Cerebellar cortex (tissue), 1 donor: Measurements from ENCODE around the gene ARAF.
"Not testable (repeated sequence)": the region's sequence is repeated elsewhere in the genome, so short reads cannot be mapped to it uniquely, and the experiment has no call there.

Experiments
- DNase-seq: peaks from one replicate; pipeline ENCODE4 v3.0.0-alpha.2; 2015; ENCODE audit warnings: low spot score

Gene ARAF

DNA sequence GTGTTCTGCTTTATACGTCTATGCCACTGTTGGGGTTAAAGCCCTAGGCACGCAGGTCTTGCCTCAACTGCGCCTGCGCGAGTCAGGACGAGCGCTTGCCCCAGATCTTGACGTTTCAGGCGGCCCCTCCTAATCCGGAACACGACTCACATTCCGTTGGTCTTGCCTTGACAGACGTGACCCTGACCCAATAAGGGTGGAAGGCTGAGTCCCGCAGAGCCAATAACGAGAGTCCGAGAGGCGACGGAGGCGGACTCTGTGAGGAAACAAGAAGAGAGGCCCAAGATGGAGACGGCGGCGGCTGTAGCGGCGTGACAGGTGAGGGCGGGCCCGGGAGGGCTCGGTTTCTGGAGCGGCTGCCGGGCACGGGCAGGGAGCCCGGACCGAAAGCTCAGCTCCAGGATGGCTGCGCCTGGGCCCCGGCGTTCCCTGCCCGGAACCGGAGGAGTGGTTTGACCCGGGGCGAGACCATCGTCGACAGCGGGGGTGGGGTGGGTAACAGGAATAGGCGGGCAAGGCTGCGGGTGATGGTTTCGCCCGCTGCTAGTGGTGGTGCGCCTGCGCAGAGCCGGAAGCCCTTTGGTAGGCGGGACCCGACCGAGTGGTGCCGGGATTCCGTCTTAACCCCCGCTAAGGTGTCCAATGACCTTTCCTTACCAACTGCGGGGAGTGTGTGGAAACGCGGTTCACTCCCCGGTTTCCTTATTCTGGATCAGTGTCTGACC, at the start of gene ARAF:
ARAF (plus strand) TSS at position 272 of the 725 bp plus-strand sequence. CDS start 1,763 bp downstream, outside the sequence.
- peak; percentile 99 for DNase-seq

DNA sequence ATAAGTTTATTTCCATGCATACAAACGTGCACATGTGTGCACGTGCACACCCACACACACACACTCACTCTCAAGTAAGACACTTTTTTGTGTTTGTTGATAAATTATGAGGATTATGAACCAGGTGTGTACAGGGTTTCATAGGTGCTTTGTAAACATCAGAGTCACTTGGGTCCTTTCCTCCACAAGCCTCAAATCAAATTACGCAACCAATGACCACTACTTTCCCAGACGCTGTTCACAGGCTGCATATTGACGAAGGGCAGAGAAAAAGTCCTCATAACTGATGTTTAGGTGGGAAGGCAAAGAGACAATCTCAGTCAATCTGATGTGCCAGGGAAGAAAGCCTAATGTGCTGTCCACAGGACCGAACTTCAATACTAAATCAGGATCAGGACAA, 48.6 kb upstream of the ARAF start:
- not testable (repeated sequence) for DNase-seq

DNA sequence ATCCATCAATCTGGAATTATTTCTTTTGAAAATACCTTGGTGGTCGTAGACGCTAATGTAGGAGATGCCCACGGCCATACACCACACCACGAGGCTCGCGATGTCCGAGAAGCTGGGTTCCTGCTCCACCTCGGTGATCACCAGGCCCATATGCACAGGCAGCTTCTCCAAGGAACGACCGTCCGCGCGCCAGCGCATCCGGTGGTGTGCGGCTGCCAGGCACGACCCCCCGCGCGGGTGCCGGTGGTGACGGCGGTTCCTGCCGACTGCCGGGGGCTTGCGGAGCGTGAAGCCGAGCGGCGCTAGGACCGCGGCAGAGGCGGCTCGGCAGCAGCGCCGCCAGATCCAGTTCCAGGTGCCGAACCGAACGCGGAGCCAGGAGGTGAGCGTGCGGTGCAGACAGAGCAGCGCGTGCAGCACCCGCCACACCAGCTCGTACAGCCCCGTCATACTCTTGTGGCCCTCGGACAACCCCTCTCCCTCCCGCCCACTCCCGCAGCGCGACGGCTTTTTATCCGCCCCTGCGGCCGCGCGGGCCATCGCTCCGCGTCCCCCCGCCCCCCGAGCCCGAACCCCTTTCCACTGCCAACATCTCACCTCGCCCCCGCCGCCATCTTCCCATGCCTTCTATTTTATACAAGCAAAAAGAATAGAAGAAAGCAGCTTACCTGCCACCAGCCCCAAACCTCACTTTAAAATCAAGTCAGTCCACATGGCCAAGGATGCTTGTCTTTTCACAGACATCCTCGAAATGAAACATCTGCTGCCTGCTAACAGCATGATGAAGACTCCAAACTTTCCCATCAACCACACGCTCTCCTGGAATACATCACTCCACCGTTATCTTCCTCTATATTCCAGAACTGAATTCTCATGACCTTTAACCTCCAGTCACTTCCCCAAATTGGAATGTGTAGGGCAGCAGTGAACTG, 47.7 kb upstream of the ARAF start:
- DNase-seq, result peak; percentile 22

- DNase-seq, result no peak
Measured at GRCh38 chrX:47514533-47515235, 46.3 kb upstream of the ARAF start.

DNA sequence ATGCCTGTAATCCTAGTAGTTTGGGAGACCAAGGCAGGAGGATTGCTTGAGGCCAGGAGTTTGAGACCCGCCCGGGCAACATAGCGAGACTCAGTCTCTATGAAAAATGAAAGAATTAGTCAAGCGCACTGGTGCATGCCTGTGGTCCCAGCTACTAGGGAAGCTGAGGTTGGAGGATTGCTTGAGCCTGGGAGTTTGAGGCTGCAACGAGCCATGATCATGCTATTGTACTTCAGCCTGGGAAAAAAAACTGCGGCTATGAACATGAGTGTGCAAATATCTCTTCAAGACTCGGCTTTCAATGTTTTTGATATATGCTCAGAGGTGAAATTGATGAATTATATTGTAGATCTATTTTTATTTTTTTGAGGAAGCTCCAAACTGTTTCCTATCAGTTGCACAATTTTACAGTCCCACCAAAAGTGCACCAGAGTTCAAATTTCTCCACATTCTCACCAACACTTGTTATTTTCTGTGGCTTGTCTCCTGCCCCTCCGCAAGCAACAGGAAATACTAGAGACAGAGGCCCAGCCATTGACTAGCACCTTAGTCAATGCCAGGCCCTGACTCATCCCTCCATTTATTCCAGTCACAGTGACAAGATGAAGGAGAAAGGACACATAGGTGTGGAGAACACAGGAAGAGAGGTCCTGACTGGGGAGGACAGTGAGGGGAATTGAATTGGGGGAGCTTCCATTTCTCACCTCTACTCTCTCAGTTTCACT, 44.9 kb upstream of the ARAF start:
- no peak for DNase-seq

DNA sequence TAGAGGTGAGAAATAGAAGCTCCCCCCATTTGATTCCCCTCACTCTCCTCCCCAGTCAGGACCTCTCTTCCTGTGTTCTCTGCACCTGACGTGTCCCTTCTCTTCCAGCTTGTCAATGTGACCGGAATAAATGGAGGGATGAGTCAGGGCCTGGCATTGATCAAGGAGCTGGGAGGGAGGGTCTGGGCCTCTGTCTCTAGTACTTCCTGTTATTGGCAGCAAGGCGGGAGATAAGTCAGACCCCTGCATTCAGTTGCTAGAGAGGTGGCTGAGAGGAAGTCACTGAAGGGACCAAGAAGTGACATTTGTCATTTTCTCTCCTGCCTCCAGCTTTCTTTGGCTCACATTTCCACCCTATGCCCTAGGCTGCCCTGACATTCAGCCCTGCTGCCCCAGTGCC, 42.9 kb upstream of the ARAF start:
- DNase-seq, result no peak

GRCh38 chrX:47523297-47523696, 37.7 kb upstream of the ARAF start:
- peak; percentile 76 for DNase-seq

- DNase-seq, result no peak
Measured at GRCh38 chrX:47523713-47524166, 37.3 kb upstream of the ARAF start.

DNA sequence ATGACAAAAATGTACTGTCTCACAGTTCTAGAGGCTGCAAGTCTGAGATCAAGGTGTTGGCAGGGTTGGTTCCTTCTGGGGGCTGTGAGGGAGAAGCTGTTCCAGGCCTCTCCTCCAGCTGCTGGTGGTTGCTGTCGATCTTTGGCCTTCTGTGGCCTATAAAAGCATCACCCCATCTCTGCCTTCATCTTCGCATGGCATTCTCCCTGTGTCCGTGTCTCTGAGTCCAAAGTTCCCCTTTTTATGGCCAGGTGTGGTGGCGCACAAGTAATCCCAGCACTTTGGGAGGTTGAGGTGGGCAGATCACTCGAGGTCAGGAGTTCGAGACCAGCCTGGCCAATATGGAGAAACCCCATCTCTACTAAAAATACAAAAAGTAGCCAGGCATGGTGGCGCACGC, 31.5 kb upstream of the ARAF start:
- no peak for DNase-seq

GRCh38 chrX:47530049-47530448, 31.0 kb upstream of the ARAF start:
- no peak for DNase-seq

GRCh38 chrX:47539860-47540259, 21.1 kb upstream of the ARAF start:
- peak; percentile 35 for DNase-seq

GRCh38 chrX:47540754-47541538, 20.1 kb upstream of the ARAF start:
- peak; percentile 95 for DNase-seq

DNA sequence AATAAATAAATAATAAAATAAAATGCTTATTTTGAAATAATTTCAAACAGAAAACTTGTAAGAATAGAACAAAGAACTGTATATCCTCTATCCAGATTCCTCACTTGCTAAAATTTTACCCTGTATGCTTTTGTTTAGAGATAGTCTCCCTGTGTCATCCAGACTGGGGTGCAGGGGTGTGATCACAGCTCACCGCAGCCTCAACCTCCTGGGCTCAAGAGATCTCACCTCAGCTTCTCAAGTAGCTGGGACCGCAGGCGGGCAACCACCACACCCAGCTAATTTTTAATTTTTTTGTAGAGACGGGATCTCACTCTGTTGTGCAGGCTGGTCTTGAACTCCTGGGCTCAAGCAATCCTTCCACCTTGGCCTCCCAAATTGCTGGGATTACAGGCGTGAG, 17.5 kb upstream of the ARAF start:
- DNase-seq, result no peak

DNA sequence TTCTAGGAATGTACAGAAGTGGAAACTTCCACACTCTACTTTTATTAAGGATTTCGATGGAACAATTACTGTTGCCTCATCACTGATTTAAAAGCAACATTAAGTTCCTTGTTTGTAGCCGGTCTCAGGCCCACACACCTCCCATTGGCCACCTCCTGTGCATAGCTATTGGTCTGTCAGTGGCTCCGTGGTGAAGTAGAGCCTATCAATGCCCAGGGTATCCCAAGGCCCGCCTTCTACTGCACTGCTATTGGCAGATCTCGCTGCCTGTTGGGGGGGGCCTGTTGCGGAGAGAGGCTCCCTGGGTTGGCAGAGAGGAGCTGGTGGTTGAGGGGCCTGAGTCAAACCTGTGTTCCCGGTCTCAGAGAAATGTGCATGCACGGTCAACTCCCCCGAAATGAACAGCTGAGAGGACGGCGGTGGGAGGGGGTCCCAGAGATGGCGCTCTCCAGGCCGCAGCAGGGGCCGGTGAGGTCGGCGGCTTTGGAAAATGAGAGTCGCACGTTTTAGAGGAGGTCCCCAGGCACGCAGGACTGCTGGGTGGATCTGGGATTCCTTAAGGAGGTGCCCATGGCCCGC, 4.9 kb upstream of the ARAF start:
- DNase-seq, result peak; percentile 96

DNA sequence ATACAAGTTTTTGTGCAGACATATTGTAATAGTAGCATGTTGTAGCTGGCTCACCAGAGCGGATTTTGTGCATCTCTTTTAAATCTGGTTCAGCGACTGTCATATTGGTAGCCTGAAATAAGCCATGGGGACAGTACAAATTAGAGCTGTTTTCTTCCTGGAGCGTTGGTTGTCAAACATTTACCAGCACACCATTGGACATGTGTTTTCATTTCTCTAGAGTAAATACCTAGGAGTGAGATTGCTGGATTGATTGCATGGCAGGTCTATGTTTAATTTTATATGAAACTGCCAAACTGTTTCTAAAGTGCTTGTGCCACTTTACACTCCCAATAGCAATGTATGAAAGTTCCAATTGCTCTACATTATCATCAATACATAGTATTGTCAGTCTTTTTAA, 2.6 kb upstream of the ARAF start:
- DNase-seq, result no peak

DNA sequence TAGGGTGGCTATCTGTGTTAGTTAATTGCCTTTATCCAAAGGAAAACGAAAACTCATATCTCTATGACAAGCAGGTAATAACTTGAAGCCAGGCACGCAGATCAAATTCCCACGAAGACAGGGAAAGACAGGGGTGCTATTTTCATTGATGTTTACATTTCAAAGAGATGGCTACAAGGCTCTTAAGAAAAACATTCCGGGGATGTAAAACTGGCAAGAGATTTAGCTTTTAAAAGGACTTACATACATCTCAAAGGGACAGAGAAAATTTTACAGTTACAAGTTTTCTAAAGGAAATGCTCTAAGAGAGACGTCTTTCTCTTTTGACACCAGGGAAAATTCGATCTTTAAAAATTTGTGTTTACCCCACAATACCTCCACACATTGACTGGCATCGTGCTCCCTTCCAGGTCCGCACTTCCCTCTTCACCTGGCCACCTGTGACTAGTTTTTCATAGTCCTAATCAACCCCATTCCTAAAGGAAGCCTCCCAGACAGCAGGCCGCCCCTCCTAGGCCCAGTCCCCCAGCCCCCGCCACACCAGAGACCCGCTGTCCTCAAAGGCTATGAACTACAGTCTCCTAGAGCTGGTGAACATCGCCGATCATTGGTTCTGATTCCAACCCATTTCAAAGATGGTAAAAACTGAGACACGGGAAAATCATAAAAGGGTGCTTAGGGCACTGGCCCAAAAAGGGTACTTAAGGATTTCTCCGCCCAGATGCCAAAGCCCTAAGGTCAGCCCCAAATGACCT, 649 bp upstream of the ARAF start:
- no peak for DNase-seq

DNA sequence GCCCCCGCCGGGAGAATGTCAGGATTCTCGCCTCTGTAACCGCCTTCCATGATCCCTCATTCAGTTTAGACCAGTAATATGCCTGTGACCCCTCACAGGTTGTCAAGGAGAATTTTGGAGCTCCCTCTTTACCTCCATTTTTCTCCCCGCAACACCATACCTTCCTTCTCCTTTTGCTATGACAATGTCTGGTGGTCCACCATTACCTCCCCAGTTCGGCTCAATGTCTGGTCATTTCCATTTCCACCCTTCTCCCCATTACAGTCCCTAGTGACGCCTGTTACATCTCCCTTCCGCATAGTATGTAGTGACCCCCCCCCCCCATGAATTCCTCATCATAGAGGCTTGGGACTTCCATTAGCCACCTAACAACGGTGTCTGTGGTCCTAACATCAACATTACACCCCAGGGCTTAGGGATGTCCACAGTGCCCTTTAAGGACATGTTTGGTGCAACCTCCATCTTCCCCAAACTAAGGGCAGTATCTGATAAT, 700 bp downstream of the ARAF start:
- no peak for DNase-seq

GRCh38 chrX:47562615-47563243, 1.7 kb downstream of the ARAF start:
- DNase-seq, result peak; percentile 58

DNA sequence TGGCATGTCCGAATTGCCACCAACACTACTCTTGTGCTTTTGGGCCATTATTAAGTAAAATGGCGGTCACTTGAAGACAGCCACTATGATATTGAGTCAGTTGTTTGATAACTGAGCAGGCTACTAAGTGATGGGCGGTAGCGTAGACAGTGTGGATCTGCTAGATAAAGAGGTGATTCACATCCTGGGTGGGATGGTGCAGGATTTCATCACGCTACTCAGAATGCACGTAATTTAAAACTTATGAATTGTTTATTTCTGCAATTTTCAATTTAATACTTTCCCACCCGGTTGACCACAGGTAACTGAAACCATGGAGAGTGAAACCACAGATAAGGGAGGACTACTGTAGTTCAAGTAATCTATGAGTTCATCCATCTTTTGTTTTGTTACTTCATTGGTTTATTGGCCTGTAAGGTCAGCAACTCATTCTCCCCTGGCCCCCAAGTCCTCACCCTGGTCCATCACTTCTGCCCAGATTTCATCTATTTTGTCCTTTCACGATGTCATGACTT, 2.9 kb downstream of the ARAF start:
- no peak for DNase-seq
